Measurements from ENCODE around the gene MORN1. TPM values are rescaled to one million over a fixed set of nuclear protein-coding genes. Genes with fewer than 3 reads are reported as not detected.

Gene MORN1
- total and polyA plus RNA-seq, 2 experiments from 2014 or later: 4.8 to 11.1 TPM

DNA sequence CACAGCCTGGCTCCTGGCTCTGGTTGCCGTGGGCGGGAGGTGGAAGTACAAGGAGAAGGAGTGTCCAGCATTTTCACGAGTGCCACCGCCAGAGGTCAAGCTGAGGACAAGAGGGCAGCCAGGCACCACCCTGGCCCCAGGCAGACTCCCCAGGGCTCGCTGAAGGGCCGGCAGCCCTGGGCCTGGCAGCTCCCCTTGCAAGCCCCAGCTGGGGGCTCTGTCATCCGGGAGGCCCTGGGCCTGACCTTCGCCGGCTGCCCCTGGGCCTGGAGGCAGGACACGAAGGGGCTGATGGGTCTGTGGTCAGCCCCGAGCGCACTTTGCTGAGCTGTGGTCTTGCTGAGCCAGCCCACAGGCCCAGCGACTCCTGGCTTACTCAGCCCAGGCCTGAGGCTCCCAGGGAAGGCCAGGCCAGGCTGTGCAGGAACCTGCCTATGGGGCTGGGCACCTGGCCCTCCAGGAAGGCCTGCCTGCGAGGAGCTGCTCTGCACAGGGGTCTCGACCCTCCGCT, 74.8 kb downstream of the MORN1 start:
- H3K79me2 ChIP-seq (replicated peaks; ENCODE audit: insufficient read depth): no peaks in the 10 kb centered on the region
- peaks cover 3% of the 10 kb centered on the region; the same call in 1 of the 2 replicates for H3F3A ChIP-seq (replicated peaks; ENCODE audit: low read depth)
- no peaks in the 10 kb centered on the region for H3K36me3 ChIP-seq (ENCODE audit: insufficient read depth)
- ATAC-seq (no peak), DNase-seq (ENCODE audit: low spot score) (no peak)
- H3K9me2 ChIP-seq (ENCODE audit: insufficient read depth): no peaks in the 10 kb centered on the region
- H3K4me1 Mint-ChIP-seq: peaks cover 4% of the 10 kb centered on the region
- H3K27me3 Mint-ChIP-seq (ENCODE audit: insufficient read depth, low read depth, poor library complexity): peaks cover 7% of the 10 kb centered on the region
- no peaks in the 10 kb centered on the region for H3K27me3 ChIP-seq (ENCODE audit: insufficient read depth)
- H3K27ac Mint-ChIP-seq: no peak overlapping the region
- no peak overlapping the region for H3K4me3 ChIP-seq
- H3K9me3 Mint-ChIP-seq: no peaks in the 10 kb centered on the region
- H3K4me1 ChIP-seq (ENCODE audit: insufficient read depth): peaks cover 4% of the 10 kb centered on the region; the same call in 1 of the 2 replicates
- no peak overlapping the region for H3K27ac ChIP-seq (ENCODE audit: low read depth)
- TF ChIP-seq STAT1 (IDR thresholded peaks at IDR 0.05; ENCODE audit: unreplicated experiment) (no peak), ZNF331 (CRISPR knock-in tag; IDR thresholded peaks at IDR 0.05; ENCODE audit: low read depth) (no peak), POLR2AphosphoS5 (IDR thresholded peaks at IDR 0.05; ENCODE audit: low read depth) (no peak), EZH2phosphoT487 (IDR thresholded peaks at IDR 0.05; ENCODE audit: unreplicated experiment) (no peak), CREB1 (CRISPR knock-in tag; IDR thresholded peaks at IDR 0.05; ENCODE audit: low read depth) (no peak), NANOG (IDR thresholded peaks at IDR 0.05; ENCODE audit: borderline replicate concordance) (no peak), JUNB (IDR thresholded peaks at IDR 0.05; ENCODE audit: unreplicated experiment) (no peak), ZNF114 (CRISPR knock-in tag; IDR thresholded peaks at IDR 0.05) (no peak), EZH2 (IDR thresholded peaks at IDR 0.05; ENCODE audit: low read depth, unreplicated experiment) (no peak)
- TF ChIP-seq, protein P1, sequence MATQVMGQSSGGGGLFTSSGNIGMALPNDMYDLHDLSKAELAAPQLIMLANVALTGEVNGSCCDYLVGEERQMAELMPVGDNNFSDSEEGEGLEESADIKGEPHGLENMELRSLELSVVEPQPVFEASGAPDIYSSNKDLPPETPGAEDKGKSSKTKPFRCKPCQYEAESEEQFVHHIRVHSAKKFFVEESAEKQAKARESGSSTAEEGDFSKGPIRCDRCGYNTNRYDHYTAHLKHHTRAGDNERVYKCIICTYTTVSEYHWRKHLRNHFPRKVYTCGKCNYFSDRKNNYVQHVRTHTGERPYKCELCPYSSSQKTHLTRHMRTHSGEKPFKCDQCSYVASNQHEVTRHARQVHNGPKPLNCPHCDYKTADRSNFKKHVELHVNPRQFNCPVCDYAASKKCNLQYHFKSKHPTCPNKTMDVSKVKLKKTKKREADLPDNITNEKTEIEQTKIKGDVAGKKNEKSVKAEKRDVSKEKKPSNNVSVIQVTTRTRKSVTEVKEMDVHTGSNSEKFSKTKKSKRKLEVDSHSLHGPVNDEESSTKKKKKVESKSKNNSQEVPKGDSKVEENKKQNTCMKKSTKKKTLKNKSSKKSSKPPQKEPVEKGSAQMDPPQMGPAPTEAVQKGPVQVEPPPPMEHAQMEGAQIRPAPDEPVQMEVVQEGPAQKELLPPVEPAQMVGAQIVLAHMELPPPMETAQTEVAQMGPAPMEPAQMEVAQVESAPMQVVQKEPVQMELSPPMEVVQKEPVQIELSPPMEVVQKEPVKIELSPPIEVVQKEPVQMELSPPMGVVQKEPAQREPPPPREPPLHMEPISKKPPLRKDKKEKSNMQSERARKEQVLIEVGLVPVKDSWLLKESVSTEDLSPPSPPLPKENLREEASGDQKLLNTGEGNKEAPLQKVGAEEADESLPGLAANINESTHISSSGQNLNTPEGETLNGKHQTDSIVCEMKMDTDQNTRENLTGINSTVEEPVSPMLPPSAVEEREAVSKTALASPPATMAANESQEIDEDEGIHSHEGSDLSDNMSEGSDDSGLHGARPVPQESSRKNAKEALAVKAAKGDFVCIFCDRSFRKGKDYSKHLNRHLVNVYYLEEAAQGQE (IDR thresholded peaks at IDR 0.05; ENCODE audit: unreplicated experiment): no peak
- TF ChIP-seq, protein P2, sequence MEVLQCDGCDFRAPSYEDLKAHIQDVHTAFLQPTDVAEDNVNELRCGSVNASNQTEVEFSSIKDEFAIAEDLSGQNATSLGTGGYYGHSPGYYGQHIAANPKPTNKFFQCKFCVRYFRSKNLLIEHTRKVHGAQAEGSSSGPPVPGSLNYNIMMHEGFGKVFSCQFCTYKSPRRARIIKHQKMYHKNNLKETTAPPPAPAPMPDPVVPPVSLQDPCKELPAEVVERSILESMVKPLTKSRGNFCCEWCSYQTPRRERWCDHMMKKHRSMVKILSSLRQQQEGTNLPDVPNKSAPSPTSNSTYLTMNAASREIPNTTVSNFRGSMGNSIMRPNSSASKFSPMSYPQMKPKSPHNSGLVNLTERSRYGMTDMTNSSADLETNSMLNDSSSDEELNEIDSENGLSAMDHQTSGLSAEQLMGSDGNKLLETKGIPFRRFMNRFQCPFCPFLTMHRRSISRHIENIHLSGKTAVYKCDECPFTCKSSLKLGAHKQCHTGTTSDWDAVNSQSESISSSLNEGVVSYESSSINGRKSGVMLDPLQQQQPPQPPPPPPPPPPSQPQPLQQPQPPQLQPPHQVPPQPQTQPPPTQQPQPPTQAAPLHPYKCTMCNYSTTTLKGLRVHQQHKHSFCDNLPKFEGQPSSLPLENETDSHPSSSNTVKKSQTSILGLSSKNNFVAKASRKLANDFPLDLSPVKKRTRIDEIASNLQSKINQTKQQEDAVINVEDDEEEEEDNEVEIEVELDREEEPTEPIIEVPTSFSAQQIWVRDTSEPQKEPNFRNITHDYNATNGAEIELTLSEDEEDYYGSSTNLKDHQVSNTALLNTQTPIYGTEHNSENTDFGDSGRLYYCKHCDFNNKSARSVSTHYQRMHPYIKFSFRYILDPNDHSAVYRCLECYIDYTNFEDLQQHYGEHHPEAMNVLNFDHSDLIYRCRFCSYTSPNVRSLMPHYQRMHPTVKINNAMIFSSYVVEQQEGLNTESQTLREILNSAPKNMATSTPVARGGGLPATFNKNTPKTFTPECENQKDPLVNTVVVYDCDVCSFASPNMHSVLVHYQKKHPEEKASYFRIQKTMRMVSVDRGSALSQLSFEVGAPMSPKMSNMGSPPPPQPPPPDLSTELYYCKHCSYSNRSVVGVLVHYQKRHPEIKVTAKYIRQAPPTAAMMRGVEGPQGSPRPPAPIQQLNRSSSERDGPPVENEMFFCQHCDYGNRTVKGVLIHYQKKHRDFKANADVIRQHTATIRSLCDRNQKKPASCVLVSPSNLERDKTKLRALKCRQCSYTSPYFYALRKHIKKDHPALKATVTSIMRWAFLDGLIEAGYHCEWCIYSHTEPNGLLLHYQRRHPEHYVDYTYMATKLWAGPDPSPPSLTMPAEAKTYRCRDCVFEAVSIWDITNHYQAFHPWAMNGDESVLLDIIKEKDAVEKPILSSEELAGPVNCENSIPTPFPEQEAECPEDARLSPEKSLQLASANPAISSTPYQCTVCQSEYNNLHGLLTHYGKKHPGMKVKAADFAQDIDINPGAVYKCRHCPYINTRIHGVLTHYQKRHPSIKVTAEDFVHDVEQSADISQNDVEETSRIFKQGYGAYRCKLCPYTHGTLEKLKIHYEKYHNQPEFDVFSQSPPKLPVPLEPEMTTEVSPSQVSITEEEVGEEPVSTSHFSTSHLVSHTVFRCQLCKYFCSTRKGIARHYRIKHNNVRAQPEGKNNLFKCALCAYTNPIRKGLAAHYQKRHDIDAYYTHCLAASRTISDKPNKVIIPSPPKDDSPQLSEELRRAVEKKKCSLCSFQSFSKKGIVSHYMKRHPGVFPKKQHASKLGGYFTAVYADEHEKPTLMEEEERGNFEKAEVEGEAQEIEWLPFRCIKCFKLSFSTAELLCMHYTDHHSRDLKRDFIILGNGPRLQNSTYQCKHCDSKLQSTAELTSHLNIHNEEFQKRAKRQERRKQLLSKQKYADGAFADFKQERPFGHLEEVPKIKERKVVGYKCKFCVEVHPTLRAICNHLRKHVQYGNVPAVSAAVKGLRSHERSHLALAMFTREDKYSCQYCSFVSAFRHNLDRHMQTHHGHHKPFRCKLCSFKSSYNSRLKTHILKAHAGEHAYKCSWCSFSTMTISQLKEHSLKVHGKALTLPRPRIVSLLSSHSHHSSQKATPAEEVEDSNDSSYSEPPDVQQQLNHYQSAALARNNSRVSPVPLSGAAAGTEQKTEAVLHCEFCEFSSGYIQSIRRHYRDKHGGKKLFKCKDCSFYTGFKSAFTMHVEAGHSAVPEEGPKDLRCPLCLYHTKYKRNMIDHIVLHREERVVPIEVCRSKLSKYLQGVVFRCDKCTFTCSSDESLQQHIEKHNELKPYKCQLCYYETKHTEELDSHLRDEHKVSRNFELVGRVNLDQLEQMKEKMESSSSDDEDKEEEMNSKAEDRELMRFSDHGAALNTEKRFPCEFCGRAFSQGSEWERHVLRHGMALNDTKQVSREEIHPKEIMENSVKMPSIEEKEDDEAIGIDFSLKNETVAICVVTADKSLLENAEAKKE (CRISPR knock-in tag; IDR thresholded peaks at IDR 0.05): no peak
- TF ChIP-seq, protein P3, sequence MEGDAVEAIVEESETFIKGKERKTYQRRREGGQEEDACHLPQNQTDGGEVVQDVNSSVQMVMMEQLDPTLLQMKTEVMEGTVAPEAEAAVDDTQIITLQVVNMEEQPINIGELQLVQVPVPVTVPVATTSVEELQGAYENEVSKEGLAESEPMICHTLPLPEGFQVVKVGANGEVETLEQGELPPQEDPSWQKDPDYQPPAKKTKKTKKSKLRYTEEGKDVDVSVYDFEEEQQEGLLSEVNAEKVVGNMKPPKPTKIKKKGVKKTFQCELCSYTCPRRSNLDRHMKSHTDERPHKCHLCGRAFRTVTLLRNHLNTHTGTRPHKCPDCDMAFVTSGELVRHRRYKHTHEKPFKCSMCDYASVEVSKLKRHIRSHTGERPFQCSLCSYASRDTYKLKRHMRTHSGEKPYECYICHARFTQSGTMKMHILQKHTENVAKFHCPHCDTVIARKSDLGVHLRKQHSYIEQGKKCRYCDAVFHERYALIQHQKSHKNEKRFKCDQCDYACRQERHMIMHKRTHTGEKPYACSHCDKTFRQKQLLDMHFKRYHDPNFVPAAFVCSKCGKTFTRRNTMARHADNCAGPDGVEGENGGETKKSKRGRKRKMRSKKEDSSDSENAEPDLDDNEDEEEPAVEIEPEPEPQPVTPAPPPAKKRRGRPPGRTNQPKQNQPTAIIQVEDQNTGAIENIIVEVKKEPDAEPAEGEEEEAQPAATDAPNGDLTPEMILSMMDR (conservative IDR thresholded peaks at IDR 0.05; ENCODE audit: low read depth in 2 of 2): no peak
- TF ChIP-seq, protein P4, sequence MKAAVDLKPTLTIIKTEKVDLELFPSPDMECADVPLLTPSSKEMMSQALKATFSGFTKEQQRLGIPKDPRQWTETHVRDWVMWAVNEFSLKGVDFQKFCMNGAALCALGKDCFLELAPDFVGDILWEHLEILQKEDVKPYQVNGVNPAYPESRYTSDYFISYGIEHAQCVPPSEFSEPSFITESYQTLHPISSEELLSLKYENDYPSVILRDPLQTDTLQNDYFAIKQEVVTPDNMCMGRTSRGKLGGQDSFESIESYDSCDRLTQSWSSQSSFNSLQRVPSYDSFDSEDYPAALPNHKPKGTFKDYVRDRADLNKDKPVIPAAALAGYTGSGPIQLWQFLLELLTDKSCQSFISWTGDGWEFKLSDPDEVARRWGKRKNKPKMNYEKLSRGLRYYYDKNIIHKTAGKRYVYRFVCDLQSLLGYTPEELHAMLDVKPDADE (IDR thresholded peaks at IDR 0.05): no peak
- no peak overlapping the region; the same call in 2 of the 3 replicates for H3K4me3 Mint-ChIP-seq
- H3K36me3 Mint-ChIP-seq (ENCODE audit: low read depth): no peaks in the 10 kb centered on the region; the same call in 2 of the 3 replicates
- no peaks in the 10 kb centered on the region for H4K20me1 ChIP-seq (replicated peaks; ENCODE audit: insufficient read depth)
- no peak overlapping the region for H3K4me2 ChIP-seq
- H2AFZ ChIP-seq: no peak overlapping the region

Measured in GM23338 (cell line).